Esophagus mucosa (tissue), 1 donor: Measurements from ENCODE around the gene PRDM16. TPM values are rescaled to one million over a fixed set of nuclear protein-coding genes. Genes with fewer than 3 reads are reported as not detected.

ENCODE experiments used
- ATAC-seq: fragments of 200-7000 bp; cut with Tn5 transposase; one replicate; pipeline ENCODE4 v1.9.1; 2020
- total RNA-seq: library from RNA; stranded (reverse); gene quantifications from one replicate; pipeline ENCODE4 v1.2.4, GENCODE V29; 2023
- donor health status: DM: yes; HTN: yes; CAD: no.

The PRDM16 gene
- total RNA-seq, 1 donor from 2014 or later = 0.44 TPM

GRCh38 chr1:3483801-3484444 lies 414.9 kb downstream of the PRDM16 start:
- peak; percentile 50 for ATAC-seq

DNA sequence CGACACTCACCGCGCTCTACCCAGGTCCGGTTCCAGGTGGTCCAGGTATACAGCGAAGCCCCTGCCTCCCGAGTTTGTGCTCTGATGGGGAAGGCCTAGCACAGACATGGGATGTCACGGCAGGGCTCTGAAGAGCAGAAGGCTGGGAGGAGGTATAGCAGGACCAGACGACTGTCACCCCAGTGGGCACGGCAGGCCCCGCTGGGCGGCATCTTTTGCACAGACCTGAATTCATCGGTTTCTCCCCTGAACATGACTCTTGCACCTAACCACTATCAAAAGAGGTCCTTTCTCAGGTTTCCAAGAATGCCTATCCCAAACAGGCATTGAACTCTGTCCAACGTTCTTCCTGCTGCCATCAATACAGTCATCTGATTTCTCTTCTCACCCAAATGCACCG lies 416.0 kb downstream of the PRDM16 start:
- no peak for ATAC-seq

Other genes with a start within 250 kb of the PRDM16 start
- gene ACTRT2, start 47.7 kb upstream of the PRDM16 start, total RNA-seq = not detected